OCI-LY1 (cell line): ENCODE measurements around the gene GPR18.

Source experiments
- H2AFZ ChIP-seq: fragments of 200-600 bp; sonication (generic), shearing (Covaris generic); 2 replicates; pipeline ENCODE4 v1.6.0; 2014; ENCODE audit warnings: antibody characterized with exemption, mild to moderate bottlenecking, low read length
- H3F3A ChIP-seq: fragments of 200-600 bp; sonication (generic), shearing (Covaris generic); 2 replicates; pipeline ENCODE4 v1.6.0; 2014; ENCODE audit warnings: mild to moderate bottlenecking, antibody characterized with exemption, low read length, moderate library complexity; ENCODE audit not compliant: insufficient read depth
- H3K27ac ChIP-seq: fragments of 200-600 bp; sonication (generic); 2 replicates; pipeline ENCODE4 v1.5.1; 2014; ENCODE audit warnings: low read length, mixed run types, mild to moderate bottlenecking, low read depth; ENCODE audit not compliant: poor library complexity, severe bottlenecking
- H3K27me3 ChIP-seq: fragments of 200-600 bp; sonication (generic); 2 replicates; pipeline ENCODE4 v1.6.0; 2014; ENCODE audit warnings: antibody characterized with exemption, mild to moderate bottlenecking, low read length, moderate library complexity; ENCODE audit not compliant: insufficient read depth
- H3K36me3 ChIP-seq: fragments of 200-600 bp; sonication (generic); 2 replicates; pipeline ENCODE4 v1.6.1; 2014; ENCODE audit warnings: mild to moderate bottlenecking, antibody characterized with exemption, low read length, moderate library complexity, mixed read lengths; ENCODE audit not compliant: insufficient read depth
- H3K4me1 ChIP-seq: fragments of 200-600 bp; sonication (generic); 2 replicates; pipeline ENCODE4 v1.5.1; 2014; ENCODE audit warnings: mild to moderate bottlenecking, low read length, moderate library complexity; ENCODE audit not compliant: insufficient read depth, severe bottlenecking
- H3K4me2 ChIP-seq: fragments of 200-600 bp; sonication (generic), shearing (Covaris generic); 2 replicates; pipeline ENCODE4 v1.6.1; 2014; ENCODE audit warnings: low read length
- H3K4me3 ChIP-seq: fragments of 200-600 bp; sonication (generic); 2 replicates; pipeline ENCODE4 v1.5.1; 2014; ENCODE audit warnings: low read length, low read depth, mild to moderate bottlenecking, mixed read lengths; ENCODE audit not compliant: poor library complexity, severe bottlenecking
- H3K79me2 ChIP-seq: fragments of 200-600 bp; shearing (Covaris generic); 2 replicates; pipeline ENCODE4 v1.6.1; 2016; ENCODE audit warnings: mixed run types, low read length, mixed read lengths; ENCODE audit not compliant: insufficient read depth
- H3K9ac ChIP-seq: fragments of 200-600 bp; sonication (generic), shearing (Covaris generic); 2 replicates; pipeline ENCODE4 v1.6.1; 2014; ENCODE audit warnings: mild to moderate bottlenecking, low read length, mixed read lengths
- H3K9me2 ChIP-seq: fragments of 200-600 bp; sonication (generic), shearing (Covaris generic); 2 replicates; pipeline ENCODE4 v1.6.1; 2014; ENCODE audit warnings: low read depth, mild to moderate bottlenecking, low read length, mixed read lengths
- H3K9me3 ChIP-seq: fragments of 200-600 bp; shearing (Covaris generic); 2 replicates; pipeline ENCODE4 v1.6.1; 2014; ENCODE audit warnings: low read length, mixed read lengths
- H4K20me1 ChIP-seq: fragments of 200-600 bp; sonication (generic), shearing (Covaris generic); 2 replicates; pipeline ENCODE4 v1.6.0; 2016; ENCODE audit warnings: mild to moderate bottlenecking, low read length; ENCODE audit not compliant: insufficient read depth
- EZH2 ChIP-seq: fragments of 200-600 bp; sonication (generic), shearing (Covaris generic); IDR thresholded peaks from 2 replicates; pipeline ENCODE4 v1.8.0; 2017; ENCODE audit warnings: borderline replicate concordance, mixed run types, mild to moderate bottlenecking, antibody characterized with exemption, low read length, moderate library complexity, mixed read lengths
- TF ChIP-seq, protein P1 (sequence below): fragments of 200-600 bp; sonication (generic), shearing (Covaris generic); IDR thresholded peaks from 2 replicates; pipeline ENCODE4 v1.5.1; 2017; ENCODE audit warnings: mild to moderate bottlenecking, antibody characterized with exemption, low read length, moderate library complexity, mixed read lengths

The GPR18 gene

DNA sequence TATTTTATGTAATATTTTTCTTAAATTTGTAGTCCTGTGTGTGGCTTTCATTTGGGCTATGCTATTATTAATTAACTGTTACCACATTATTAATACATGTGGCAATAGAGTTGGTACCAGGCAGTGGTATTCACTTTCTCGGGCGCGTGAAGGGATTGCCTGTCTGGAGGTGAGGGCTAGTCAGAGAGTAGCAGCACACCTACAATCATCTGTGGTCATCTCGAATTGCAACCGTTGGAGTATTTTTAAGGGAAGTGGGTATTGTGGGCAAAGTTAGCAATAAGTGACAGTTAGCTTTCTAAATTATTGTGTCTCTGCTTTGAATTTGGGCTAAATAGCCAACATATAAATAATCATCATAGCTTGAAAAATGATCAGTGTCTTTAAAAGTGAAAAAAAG, 20.0 kb upstream of the GPR18 start:
- Histone ChIP-seq H3K4me1 (peaks cover 21% of the 10 kb centered on the region), H3K9me3 (no peaks in the 10 kb centered on the region), H2AFZ (no peak overlapping the region), H3K9ac (no peak overlapping the region), H3K79me2 (no peaks in the 10 kb centered on the region), H4K20me1 (no peaks in the 10 kb centered on the region), H3K36me3 (peaks cover 9% of the 10 kb centered on the region), H3K4me2 (no peak overlapping the region), H3K27ac (no peak overlapping the region), H3K27me3 (no peaks in the 10 kb centered on the region), H3F3A (no peaks in the 10 kb centered on the region), H3K9me2 (no peaks in the 10 kb centered on the region), H3K4me3 (no peak overlapping the region)
- TF ChIP-seq, protein P1, sequence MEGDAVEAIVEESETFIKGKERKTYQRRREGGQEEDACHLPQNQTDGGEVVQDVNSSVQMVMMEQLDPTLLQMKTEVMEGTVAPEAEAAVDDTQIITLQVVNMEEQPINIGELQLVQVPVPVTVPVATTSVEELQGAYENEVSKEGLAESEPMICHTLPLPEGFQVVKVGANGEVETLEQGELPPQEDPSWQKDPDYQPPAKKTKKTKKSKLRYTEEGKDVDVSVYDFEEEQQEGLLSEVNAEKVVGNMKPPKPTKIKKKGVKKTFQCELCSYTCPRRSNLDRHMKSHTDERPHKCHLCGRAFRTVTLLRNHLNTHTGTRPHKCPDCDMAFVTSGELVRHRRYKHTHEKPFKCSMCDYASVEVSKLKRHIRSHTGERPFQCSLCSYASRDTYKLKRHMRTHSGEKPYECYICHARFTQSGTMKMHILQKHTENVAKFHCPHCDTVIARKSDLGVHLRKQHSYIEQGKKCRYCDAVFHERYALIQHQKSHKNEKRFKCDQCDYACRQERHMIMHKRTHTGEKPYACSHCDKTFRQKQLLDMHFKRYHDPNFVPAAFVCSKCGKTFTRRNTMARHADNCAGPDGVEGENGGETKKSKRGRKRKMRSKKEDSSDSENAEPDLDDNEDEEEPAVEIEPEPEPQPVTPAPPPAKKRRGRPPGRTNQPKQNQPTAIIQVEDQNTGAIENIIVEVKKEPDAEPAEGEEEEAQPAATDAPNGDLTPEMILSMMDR = no peak
- no peak for TF ChIP-seq EZH2

DNA sequence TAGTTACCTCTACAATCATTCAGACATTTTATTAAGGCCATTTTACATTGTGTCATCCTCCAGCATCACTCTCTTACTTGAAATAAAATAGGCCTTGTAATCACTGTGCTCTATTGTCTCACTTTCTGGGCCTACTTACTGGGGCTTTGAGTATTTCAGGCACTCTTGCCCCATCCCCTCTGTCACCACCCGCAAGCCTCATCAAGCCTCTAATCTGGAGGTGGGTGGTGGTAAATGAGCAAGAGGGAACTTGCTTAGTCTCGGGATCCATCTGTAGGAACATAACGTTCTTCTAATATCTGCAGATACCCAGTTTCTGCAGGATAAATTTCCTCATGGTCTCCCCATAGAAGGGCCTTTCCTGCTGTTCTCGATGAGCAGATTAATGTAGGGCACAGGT, 19.4 kb upstream of the GPR18 start:
- Histone ChIP-seq H3K27ac (no peak overlapping the region), H3K9ac (no peak overlapping the region), H3K9me3 (no peaks in the 10 kb centered on the region), H3K36me3 (peaks cover 11% of the 10 kb centered on the region), H3K79me2 (no peaks in the 10 kb centered on the region), H3K4me1 (peaks cover 15% of the 10 kb centered on the region), H2AFZ (no peak overlapping the region), H3K4me3 (no peak overlapping the region), H3F3A (no peaks in the 10 kb centered on the region), H3K27me3 (no peaks in the 10 kb centered on the region), H3K9me2 (no peaks in the 10 kb centered on the region), H3K4me2 (no peak overlapping the region), H4K20me1 (no peaks in the 10 kb centered on the region)
- no peak for TF ChIP-seq EZH2
- TF ChIP-seq, protein P1 = no peak

DNA sequence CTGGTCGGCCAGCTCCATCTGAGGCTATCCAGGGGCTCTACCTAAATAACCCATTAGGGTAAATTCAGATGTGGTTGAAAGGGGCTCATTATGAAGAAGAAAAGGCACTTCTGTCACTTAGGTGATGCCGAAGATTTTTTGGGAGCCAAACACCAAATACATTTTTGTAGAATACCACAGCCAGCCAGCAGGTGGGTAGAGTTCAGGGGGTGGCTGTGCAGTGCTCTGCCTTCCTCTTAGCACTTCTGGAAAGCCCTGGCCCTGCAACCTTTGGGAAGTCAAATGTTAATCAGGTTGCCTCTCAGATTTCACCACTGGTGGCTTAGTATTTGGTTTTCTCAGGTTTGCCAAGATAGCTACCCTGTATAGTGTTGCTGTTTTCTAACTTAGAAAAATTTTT, 18.5 kb upstream of the GPR18 start:
- Histone ChIP-seq H3K27me3 (no peaks in the 10 kb centered on the region), H2AFZ (no peak overlapping the region), H3K27ac (no peak overlapping the region), H4K20me1 (no peaks in the 10 kb centered on the region), H3K9me3 (no peaks in the 10 kb centered on the region), H3K4me2 (no peak overlapping the region), H3K36me3 (peaks cover 20% of the 10 kb centered on the region), H3K79me2 (no peaks in the 10 kb centered on the region), H3K4me3 (no peak overlapping the region), H3K9ac (no peak overlapping the region), H3K9me2 (no peaks in the 10 kb centered on the region), H3K4me1 (peaks cover 8% of the 10 kb centered on the region), H3F3A (no peaks in the 10 kb centered on the region)
- TF ChIP-seq, protein P1 = peak; percentile 20; the same call in 1 of the 2 replicates
- no peak for TF ChIP-seq EZH2
